ENCODE data around the gene ATRIP. TPM values are rescaled to one million over a fixed set of nuclear protein-coding genes. Genes with fewer than 3 reads are reported as not detected.

ATRIP gene
- total and polyA plus RNA-seq, 8 donors, result 2.3 to 34.4 (median 4.6) TPM

- peak in 1 of 2 donors; percentile 35 for DNase-seq
- Histone ChIP-seq H3K4me1 (peaks cover 0 to 6% (median 0%) of the 10 kb centered on the region in 4 donors), H3K9me3 (no peaks in the 10 kb centered on the region), H3K36me3 (peaks cover 4 to 57% (median 44%) of the 10 kb centered on the region in 4 donors), H3K27me3 (no peaks in the 10 kb centered on the region), H3K27ac (peak overlapping the region in 2 of 5 donors; percentile 15 to 24), H3K4me3 (no peak overlapping the region)
- intact Hi-C loops (cut with DNase I; ENCODE audit: low total_unique reads), result no loop called here
- 70 to 80% (median 75%) methylated on average over 7 of the region's 7 CpGs for WGBS, 5 donors
- no peak for TF ChIP-seq EP300 (IDR thresholded peaks at IDR 0.05)
- TF ChIP-seq POLR2A (IDR thresholded peaks at IDR 0.05), result no peak
- no peak for TF ChIP-seq POLR2AphosphoS5 (IDR thresholded peaks at IDR 0.05)
- no peak for TF ChIP-seq CTCF (IDR thresholded peaks at IDR 0.05)
Measured at GRCh38 chr3:48492461-48493202, 46.1 kb downstream of the ATRIP start.

GRCh38 chr3:48493203-48493501 is 46.6 kb downstream of the ATRIP start:
- Histone ChIP-seq H3K9me3 (no peaks in the 10 kb centered on the region), H3K4me3 (no peak overlapping the region), H3K27me3 (no peaks in the 10 kb centered on the region), H3K4me1 (peaks cover 0 to 6% (median 0%) of the 10 kb centered on the region in 4 donors), H3K36me3 (peaks cover 4 to 62% (median 48%) of the 10 kb centered on the region in 4 donors), H3K27ac (peak overlapping the region in 2 of 5 donors; percentile 15 to 24)
- TF ChIP-seq EP300 (IDR thresholded peaks at IDR 0.05), result no peak
- no peak for TF ChIP-seq POLR2AphosphoS5 (IDR thresholded peaks at IDR 0.05)
- no peak for TF ChIP-seq CTCF (IDR thresholded peaks at IDR 0.05)
- no peak for TF ChIP-seq POLR2A (IDR thresholded peaks at IDR 0.05)
- intact Hi-C loops (cut with DNase I; ENCODE audit: low total_unique reads), result no loop called here
- DNase-seq, result no peak
- 74 to 94% (median 93%) methylated on average over 3 of the region's 3 CpGs for WGBS, 5 donors

GRCh38 chr3:48500656-48501055 is 54.1 kb downstream of the ATRIP start:
- Histone ChIP-seq H3K9me3 (no peaks in the 10 kb centered on the region), H3K27ac (no peak overlapping the region), H3K4me1 (peaks cover 19 to 47% (median 29%) of the 10 kb centered on the region in 4 donors), H3K4me3 (no peak overlapping the region), H3K36me3 (peaks cover 4 to 51% (median 48%) of the 10 kb centered on the region in 4 donors), H3K27me3 (no peaks in the 10 kb centered on the region)
- 89 to 98% (median 96%) methylated on average over 3 to 5 of the region's 5 CpGs for WGBS, 5 donors
- intact Hi-C loops (cut with DNase I; ENCODE audit: low total_unique reads), result no loop called here
- TF ChIP-seq POLR2AphosphoS5 (IDR thresholded peaks at IDR 0.05) (no peak), POLR2A (IDR thresholded peaks at IDR 0.05) (no peak), CTCF (IDR thresholded peaks at IDR 0.05) (no peak), EP300 (IDR thresholded peaks at IDR 0.05) (no peak)
- DNase-seq, result no peak

GRCh38 chr3:48501196-48501595 is 54.7 kb downstream of the ATRIP start:
- peaks cover 19 to 47% (median 29%) of the 10 kb centered on the region in 4 donors for H3K4me1 ChIP-seq
- intact Hi-C loops (cut with DNase I; ENCODE audit: low total_unique reads), result no loop called here
- H3K36me3 ChIP-seq, result peaks cover 4 to 46% (median 42%) of the 10 kb centered on the region in 4 donors
- H3K27ac ChIP-seq, result no peak overlapping the region
- no peak overlapping the region for H3K4me3 ChIP-seq
- WGBS, 5 donors, result 78 to 82% (median 79%) methylated on average over 5 to 7 of the region's 7 CpGs
- TF ChIP-seq POLR2AphosphoS5 (IDR thresholded peaks at IDR 0.05), result no peak
- TF ChIP-seq POLR2A (IDR thresholded peaks at IDR 0.05), result no peak
- no peak for TF ChIP-seq CTCF (IDR thresholded peaks at IDR 0.05)
- no peak for TF ChIP-seq EP300 (IDR thresholded peaks at IDR 0.05)
- no peak for DNase-seq
- no peaks in the 10 kb centered on the region for H3K27me3 ChIP-seq
- no peaks in the 10 kb centered on the region for H3K9me3 ChIP-seq

Data from stomach (tissue), 9 donors.